ENCODE measurements around the gene ISM1. TPM values are rescaled to one million over a fixed set of nuclear protein-coding genes. Genes with fewer than 3 reads are reported as not detected.

The ISM1 gene
- total RNA-seq, 1 experiment from 2014 or later: not detected

GRCh38 chr20:13265941-13266340, 44.9 kb downstream of the ISM1 start:
- Mint-ChIP-seq H3K4me1 (ENCODE audit: low read depth, unreplicated experiment) (no peaks in the 10 kb centered on the region), H3K36me3 (ENCODE audit: insufficient read depth, unreplicated experiment) (no peaks in the 10 kb centered on the region), H3K27me3 (ENCODE audit: unreplicated experiment) (peaks cover 41% of the 10 kb centered on the region), H3K9me3 (ENCODE audit: low read depth, unreplicated experiment) (no peaks in the 10 kb centered on the region), H3K27ac (ENCODE audit: unreplicated experiment) (no peak overlapping the region), H3K4me3 (ENCODE audit: low read depth, unreplicated experiment) (no peak overlapping the region)
- no TSS peak for BruUV-seq (replicated peaks)
- TF ChIP-seq CTCF (IDR thresholded peaks at IDR 0.05; ENCODE audit: unreplicated experiment): no peak
- DNase-seq: no peak
- intact Hi-C loops (cut with micrococcal nuclease; ENCODE audit: unreplicated experiment): no loop called here
- CTCF ChIA-PET: no interaction called here

GRCh38 chr20:13267231-13267630, 46.2 kb downstream of the ISM1 start:
- Mint-ChIP-seq H3K27ac (ENCODE audit: unreplicated experiment) (no peak overlapping the region), H3K4me1 (ENCODE audit: low read depth, unreplicated experiment) (no peaks in the 10 kb centered on the region), H3K9me3 (ENCODE audit: low read depth, unreplicated experiment) (no peaks in the 10 kb centered on the region), H3K27me3 (ENCODE audit: unreplicated experiment) (peaks cover 54% of the 10 kb centered on the region), H3K36me3 (ENCODE audit: insufficient read depth, unreplicated experiment) (no peaks in the 10 kb centered on the region), H3K4me3 (ENCODE audit: low read depth, unreplicated experiment) (no peak overlapping the region)
- no peak for TF ChIP-seq CTCF (IDR thresholded peaks at IDR 0.05; ENCODE audit: unreplicated experiment)
- CTCF ChIA-PET: interaction anchor here (0.9 kb wide), 1 partner anchor 92 kb away, joined by 4 read pairs; no protein-coding TSS in a partner anchor
- no TSS peak for BruUV-seq (replicated peaks)
- no peak for DNase-seq
- intact Hi-C loops (cut with micrococcal nuclease; ENCODE audit: unreplicated experiment): no loop called here

GRCh38 chr20:13268953-13269352, 47.9 kb downstream of the ISM1 start:
- CTCF ChIA-PET: no interaction called here

GRCh38 chr20:13270211-13270610, 49.1 kb downstream of the ISM1 start:
- Mint-ChIP-seq H3K36me3 (ENCODE audit: insufficient read depth, unreplicated experiment) (no peaks in the 10 kb centered on the region), H3K4me3 (ENCODE audit: low read depth, unreplicated experiment) (no peak overlapping the region), H3K27me3 (ENCODE audit: unreplicated experiment) (peaks cover 58% of the 10 kb centered on the region), H3K27ac (ENCODE audit: unreplicated experiment) (no peak overlapping the region), H3K4me1 (ENCODE audit: low read depth, unreplicated experiment) (no peaks in the 10 kb centered on the region), H3K9me3 (ENCODE audit: low read depth, unreplicated experiment) (no peaks in the 10 kb centered on the region)
- no TSS peak for BruUV-seq (replicated peaks)
- CTCF ChIA-PET: interaction anchor here (0.6 kb wide), 1 partner anchor 523 kb away, joined by 5 read pairs; no protein-coding TSS in a partner anchor
- no peak for TF ChIP-seq CTCF (IDR thresholded peaks at IDR 0.05; ENCODE audit: unreplicated experiment)
- intact Hi-C loops (cut with micrococcal nuclease; ENCODE audit: unreplicated experiment): no loop called here
- no peak for DNase-seq

More at GRCh38 chr20:13268953-13269352, 47.9 kb downstream of the ISM1 start:
- H3K9me3 Mint-ChIP-seq (ENCODE audit: low read depth, unreplicated experiment): no peaks in the 10 kb centered on the region
- BruUV-seq (replicated peaks): no TSS peak
- H3K4me1 Mint-ChIP-seq (ENCODE audit: low read depth, unreplicated experiment): no peaks in the 10 kb centered on the region
- no peaks in the 10 kb centered on the region for H3K36me3 Mint-ChIP-seq (ENCODE audit: insufficient read depth, unreplicated experiment)
- intact Hi-C loops (cut with micrococcal nuclease; ENCODE audit: unreplicated experiment): no loop called here
- no peak for DNase-seq
- TF ChIP-seq CTCF (IDR thresholded peaks at IDR 0.05; ENCODE audit: unreplicated experiment): no peak
- H3K27me3 Mint-ChIP-seq (ENCODE audit: unreplicated experiment): peaks cover 58% of the 10 kb centered on the region
- H3K4me3 Mint-ChIP-seq (ENCODE audit: low read depth, unreplicated experiment): no peak overlapping the region
- H3K27ac Mint-ChIP-seq (ENCODE audit: unreplicated experiment): no peak overlapping the region
